GM23338 (cell line): ENCODE data around the gene BIRC6.

Experiments used
- CREB1 ChIP-seq: fragments of 250-450 bp; sonication (Bioruptor Pico); IDR thresholded peaks from 2 replicates; pipeline ENCODE4 v1.5.0; 2020; ENCODE audit warnings: low read depth, mild to moderate bottlenecking, moderate library complexity
- EZH2phosphoT487 ChIP-seq: fragments of 200-600 bp; sonication (generic); IDR thresholded peaks from one replicate; pipeline ENCODE4 v1.8.1; 2018; ENCODE audit warnings: antibody characterized with exemption; ENCODE audit not compliant: unreplicated experiment
- JUNB ChIP-seq: IDR thresholded peaks from one replicate; pipeline ENCODE4 v1.6.1; 2016; ENCODE audit warnings: antibody characterized with exemption; ENCODE audit not compliant: unreplicated experiment
- POLR2AphosphoS5 ChIP-seq: IDR thresholded peaks from 2 replicates; pipeline ENCODE4 v1.6.1; 2016; ENCODE audit warnings: antibody characterized with exemption, low read depth
- REST ChIP-seq: IDR thresholded peaks from one replicate; pipeline ENCODE4 v1.6.1; 2018; ENCODE audit warnings: antibody characterized with exemption; ENCODE audit not compliant: unreplicated experiment
- TF ChIP-seq, protein P1 (sequence below), 2 experiments: fragments of 200-600 bp in 1 of 2; sonication (generic) in 1 of 2; conservative IDR thresholded peaks; 2 replicates each; pipeline versions ENCODE4 v1.5.1 to v1.6.1; 2016 to 2017; ENCODE audit warnings: antibody characterized with exemption in 2 of 2, low read depth in 2 of 2, mild to moderate bottlenecking in 2 of 2, moderate library complexity in 1 of 2

- TF ChIP-seq, protein P1, sequence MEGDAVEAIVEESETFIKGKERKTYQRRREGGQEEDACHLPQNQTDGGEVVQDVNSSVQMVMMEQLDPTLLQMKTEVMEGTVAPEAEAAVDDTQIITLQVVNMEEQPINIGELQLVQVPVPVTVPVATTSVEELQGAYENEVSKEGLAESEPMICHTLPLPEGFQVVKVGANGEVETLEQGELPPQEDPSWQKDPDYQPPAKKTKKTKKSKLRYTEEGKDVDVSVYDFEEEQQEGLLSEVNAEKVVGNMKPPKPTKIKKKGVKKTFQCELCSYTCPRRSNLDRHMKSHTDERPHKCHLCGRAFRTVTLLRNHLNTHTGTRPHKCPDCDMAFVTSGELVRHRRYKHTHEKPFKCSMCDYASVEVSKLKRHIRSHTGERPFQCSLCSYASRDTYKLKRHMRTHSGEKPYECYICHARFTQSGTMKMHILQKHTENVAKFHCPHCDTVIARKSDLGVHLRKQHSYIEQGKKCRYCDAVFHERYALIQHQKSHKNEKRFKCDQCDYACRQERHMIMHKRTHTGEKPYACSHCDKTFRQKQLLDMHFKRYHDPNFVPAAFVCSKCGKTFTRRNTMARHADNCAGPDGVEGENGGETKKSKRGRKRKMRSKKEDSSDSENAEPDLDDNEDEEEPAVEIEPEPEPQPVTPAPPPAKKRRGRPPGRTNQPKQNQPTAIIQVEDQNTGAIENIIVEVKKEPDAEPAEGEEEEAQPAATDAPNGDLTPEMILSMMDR (conservative IDR thresholded peaks at IDR 0.05; ENCODE audit: low read depth in 2 of 2) = no peak
- TF ChIP-seq JUNB = no peak
- TF ChIP-seq CREB1 (CRISPR knock-in tag) = no peak
- TF ChIP-seq POLR2AphosphoS5 = no peak
- no peak for TF ChIP-seq REST
- no peak for TF ChIP-seq EZH2phosphoT487
Measured at GRCh38 chr2:32668254-32668653, 311.4 kb downstream of the BIRC6 start.
